ENCODE measurements around the gene FBP2.

FBP2 gene

DNA sequence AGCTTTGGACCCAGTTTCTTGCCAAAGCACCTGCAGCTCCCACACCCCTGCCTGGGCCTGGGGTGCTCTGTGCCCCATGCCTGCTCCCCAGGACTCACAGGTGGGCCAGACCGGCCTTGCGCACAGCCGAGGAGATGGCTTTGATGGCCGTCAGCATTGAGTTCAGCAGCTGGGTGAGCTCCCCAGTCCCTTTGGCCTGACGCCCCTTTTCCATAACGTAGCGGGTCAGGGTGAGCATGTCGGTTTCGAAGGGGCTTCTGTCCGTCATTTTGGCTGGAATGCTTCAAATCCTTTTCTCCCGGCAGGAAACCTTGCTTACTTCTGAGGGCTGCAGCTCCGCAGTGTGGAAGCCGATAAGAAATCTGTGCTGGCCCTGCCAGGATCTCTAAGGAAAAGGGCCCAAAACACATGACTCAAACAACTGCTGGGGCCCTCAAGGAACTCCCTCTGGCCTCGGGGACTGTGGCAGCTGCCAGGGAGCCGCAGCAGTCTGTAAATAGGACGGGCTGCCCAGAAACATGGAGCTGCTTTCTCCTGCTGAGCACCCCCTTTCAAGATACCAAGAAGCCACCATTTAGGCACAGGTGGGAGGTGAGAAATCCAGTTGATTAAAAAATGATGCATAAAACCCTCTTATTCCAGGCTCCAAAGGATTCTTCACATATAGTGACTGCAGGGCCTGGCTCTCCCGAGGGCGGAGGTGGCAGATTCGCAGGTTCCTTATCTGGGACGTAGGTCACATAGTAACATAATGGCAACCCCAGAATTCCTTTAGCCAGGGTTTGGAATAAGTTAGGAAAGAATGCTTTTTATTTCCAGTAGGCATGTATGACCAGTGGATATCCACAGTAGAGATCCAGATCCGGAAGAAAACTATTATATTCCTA lies at the start of gene FBP2:
FBP2 (minus strand) TSS at position 366 of the 887 bp plus-strand sequence; CDS start at position 268, 98 bp downstream.
- DNase-seq (ENCODE audit: low read depth) = no peak

DNA sequence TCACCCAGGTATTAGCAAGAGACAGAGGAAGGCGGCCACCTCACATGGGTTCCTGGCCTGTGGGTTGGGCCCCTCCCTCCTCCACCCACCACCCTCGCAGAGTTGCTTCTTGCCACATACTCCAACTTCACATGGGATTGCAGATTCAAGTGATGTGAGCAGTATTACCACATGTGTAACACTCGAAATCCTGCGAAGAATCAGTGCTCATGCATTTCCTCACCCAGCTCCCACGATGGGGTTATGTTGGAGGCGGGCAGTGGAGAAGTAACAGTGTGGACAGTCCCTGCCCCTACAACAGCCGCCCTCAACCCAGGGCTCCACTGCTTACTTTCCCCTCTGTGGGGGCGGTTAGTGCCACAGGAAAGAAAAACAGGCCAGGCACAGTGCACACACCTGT lies 49.6 kb upstream of the FBP2 start:
- DNase-seq (ENCODE audit: low read depth) = no peak

DNA sequence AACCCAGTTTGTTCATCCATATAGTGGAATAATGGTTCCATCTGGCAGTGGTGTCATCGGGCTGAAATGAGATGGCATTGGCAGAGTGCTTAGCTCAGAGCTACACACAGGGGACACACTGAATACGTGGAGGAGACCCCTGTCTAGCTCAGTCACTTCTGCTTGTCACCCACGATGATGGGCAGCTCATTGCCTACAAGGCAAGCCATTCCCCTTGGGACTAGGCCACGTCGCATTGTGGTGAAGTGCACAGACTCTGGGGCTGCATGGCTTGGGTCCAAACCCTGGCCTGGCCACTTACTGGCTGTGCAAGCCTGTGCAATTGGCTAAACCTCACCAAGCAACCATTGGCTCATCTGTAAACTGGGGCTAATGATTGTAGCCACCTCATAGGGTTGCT lies 48.9 kb upstream of the FBP2 start:
- DNase-seq (ENCODE audit: low read depth) = no peak

DNA sequence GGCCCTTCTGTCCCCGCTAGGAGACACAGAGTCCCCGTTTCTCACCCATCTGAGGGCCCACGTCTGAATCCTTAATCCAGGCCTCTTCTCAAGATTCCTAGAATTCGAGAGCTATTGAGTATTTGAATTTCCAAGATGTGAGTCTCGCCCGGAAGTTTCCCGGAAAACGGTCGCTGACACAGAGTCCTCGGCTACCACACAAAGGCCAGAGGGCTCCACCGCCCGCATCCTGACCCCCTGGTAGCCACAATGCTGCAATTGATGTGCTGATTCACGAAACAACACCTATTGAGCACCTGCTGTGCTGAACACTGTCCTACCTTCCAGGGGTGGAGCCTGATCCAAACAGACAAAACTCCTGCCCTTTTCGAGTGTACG lies 46.4 kb upstream of the FBP2 start:
- no peak for DNase-seq (ENCODE audit: low read depth)

DNA sequence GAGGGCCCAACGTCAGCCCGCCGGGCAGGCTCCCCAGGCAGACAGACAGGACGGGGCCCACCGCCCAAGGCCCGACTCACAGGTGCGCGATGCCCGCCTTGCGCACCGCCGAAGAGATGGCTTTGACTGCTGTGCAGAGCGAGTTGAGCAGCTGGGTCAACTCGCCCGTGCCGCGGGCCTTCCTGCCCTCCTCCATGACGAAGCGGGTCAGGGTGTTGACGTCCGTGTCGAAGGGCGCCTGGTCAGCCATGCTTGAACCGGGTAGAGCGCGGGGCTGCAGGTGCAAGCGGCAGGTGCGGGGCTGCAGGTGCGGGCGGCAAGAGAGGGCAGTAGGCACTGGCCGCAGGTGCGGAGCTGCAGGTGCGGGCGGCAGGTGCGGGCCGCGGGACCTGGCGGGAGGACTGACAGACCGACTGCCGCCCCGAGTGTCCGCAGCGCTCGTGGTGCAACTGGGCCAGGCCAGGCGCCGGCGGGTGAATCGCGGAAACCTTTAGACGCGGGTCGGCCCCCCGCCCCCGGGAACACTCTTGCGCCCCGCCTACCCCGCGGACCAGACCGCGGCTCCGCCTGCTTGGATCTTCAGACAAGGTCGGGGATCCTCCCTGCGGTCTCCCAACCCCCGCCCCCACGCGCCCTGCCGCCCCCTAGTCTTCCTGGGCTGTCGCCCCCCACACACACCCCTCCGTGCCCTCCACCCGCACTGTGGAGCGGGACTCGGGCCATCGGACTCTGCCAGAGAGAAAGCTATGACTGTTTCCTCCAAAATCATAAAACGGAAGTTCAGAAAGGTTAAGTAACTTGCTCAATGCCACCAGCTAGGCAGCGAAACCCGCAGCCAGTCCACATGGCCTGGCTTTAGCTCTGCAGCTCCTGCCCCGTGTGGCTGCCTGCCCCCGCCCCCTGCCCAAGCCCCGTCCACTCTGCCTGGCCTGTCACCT lies 45.7 kb upstream of the FBP2 start, which contains the start of gene FBP1:
FBP1 (minus strand) TSS at position 458 of the 938 bp plus-strand sequence; CDS start at position 250, 208 bp downstream.
- no peak for DNase-seq (ENCODE audit: low read depth)

DNA sequence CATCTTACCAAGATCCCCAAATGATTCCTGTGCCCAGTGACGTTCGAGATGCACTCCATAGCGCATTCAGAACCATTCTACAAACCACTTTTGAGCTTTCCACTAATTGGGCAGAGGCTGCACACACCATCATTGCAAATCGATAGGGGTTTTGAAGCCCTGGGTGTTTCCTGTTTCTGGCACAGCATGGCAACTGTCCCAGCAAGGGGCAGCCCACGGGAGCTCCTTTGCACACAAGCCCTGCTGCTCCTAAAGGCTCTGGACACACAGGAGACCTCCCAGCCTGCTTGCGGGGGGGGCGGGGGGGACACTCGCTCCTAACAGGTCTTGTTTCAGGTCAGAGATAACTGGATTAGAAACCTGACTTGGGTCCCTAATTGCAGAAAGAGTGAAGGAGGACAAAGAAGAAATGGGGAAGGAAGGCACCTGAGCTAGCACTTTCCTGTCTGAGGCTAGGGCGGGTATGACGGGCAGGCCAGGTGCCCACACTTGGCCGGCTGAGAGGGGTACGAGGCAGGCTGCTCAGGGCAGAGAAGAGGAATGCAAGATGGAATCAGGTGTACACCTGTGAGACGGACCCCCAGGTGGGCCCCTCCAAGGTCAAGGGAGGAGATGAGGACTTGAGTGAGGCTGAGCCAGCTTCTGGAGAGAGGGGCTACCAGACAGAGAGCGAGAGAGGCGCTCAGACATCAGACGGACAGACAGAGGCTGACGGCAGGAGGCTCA lies 44.9 kb upstream of the FBP2 start:
- no peak for DNase-seq (ENCODE audit: low read depth)

DNA sequence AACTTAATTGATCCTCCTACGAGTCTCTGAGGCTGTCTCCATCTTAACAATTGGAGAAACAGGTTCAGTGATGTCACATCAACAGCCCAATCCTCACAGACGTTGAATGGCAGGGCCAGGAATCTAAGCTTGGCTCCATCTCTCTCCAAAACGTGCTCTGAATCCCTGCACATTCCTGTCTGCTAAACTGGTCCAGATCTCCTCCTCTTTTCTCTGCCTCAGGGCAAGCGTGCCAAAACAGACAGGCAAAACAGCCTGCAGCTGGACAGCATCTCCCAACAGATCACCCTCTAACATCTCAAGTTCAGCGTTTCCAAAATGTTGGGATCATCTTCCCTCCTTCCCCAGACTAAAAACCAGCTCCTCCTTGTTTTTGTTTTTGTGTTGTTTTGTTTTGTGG lies 39.1 kb upstream of the FBP2 start:
- DNase-seq (ENCODE audit: low read depth) = no peak

DNA sequence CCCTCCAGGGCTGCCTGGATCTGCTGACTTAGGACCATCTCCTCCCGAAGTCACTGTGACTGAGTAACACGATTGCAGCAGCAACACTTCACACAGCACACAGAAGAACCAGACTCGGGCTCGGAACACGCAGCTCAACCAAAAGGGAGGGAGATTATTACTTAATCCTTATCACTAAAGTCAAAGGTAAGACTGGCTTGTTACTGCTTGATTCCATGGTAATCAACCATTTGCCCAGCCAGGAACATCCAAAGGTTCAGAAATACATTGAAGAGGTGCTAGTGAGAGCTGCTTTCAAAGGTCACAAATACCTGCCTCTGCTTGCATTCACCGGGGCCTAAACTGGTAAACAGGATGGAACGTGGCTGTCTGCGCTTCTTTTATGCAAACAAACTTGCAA lies 38.0 kb upstream of the FBP2 start:
- DNase-seq (ENCODE audit: low read depth) = no peak

DNA sequence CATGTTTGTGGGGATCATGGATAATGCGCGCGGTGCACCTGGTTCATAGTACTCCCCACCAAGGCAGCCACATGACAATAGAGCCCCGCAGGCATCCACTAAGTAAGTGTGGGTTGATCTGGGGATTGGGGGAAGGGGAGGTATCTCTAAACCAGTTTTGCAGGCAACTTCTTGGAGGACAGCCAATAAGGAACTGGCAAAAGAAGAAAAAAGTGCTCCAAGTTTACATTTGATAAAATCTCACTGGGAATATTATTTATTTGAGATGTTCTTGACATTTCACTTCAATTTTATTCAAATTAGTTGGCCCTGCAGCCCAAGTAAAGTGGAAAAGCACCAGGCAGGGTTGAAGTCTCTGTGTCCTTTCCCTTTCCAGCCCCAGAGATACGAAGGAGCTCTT lies 37.2 kb upstream of the FBP2 start:
- no peak for DNase-seq (ENCODE audit: low read depth)

DNA sequence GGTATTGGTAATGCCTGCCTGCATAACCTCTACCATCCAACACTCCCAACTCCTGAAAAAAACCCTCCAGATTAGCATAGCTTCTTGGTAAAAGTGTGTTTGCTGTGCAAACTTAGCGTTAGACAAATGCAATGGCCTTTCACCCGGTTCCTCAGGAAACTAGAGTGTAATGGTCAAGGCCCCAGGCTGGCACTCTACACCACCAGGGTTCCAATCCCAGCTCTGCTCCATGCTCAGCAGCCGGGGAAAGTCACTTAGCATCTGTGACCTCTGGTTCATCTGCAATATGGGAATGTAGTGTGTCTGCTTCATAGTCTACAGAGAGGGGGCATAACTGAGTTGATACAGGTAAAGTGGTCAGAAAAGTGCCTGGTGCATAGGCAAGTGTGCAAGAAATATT lies 36.7 kb upstream of the FBP2 start:
- DNase-seq (ENCODE audit: low read depth) = no peak

DNA sequence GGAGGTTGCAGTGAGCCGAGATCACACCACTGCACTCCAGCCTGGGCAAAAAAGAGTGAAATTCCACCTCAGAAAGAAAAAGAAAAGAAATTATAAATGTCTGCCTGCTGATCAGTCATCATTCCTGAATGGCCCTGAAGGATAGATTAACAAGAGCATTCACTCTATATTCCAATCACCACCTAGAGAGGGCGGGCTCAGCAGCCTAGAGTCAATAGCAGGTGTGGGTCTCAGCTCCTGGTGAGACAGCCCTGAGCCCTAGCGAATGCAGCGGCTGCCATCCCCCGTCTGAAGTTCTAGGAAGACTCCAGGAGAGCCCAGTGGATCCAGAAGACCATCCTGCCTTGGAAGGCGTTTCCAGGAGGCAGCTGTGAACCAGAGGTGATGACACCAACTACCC lies 33.7 kb upstream of the FBP2 start:
- DNase-seq (ENCODE audit: low read depth) = no peak

DNA sequence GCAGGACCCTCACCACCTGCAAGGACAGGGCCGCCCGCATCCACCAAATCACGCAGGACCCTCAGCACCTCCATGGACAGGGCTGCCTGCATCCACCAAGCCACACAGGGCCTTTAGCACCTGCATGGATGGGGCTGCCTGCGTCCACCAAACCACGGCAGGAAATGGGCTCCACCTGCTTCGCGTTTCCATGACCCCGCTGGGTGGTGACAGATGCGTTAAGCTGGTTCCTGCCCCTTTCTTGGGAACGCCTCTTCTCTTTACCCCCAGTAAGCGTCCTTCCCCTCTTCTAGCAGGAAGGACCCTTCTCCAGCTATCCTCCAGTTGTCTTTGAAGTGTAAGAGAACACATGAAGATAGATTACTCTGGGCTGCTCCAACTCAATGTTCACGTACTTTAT lies 32.2 kb upstream of the FBP2 start:
- no peak for DNase-seq (ENCODE audit: low read depth)

DNA sequence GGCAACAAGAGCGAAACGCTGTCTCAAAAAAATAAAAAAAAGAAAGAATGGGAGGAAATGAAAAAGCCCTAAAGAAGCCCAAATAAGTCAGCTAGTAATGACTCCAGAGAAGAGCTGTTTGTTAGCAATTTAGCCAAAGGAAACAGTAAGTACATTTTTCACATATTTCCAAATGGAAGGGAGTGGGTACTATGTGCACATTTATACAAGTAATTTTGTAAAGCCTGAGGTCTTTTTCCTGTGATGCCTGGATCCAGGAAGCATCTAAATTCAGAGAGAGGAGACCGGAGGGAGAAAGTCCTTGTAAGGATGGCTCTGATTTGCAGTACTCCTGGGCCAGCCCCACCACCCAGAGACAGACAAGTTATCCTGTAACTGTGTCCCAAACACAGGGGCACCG lies 31.0 kb upstream of the FBP2 start:
- no peak for DNase-seq (ENCODE audit: low read depth)

DNA sequence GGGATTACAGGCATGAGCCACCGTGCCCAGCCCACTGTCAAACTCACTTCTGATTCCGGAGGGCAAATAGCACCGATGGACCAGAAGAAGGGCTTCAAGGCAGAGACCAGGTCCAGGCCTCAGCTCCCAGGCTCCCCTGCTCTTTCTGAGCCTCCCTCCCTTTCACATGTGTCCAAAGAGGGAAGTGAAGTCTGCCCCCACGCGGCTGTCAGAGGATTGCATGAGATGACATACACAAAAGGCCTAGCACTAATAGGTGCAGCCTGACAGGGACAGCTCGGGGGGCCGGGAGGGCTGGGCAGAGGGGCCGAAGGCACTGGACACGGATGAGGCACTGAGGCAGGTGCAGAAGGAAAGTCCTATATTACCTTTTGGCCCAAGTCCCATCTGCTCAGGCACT lies 29.6 kb upstream of the FBP2 start:
- DNase-seq (ENCODE audit: low read depth) = no peak

DNA sequence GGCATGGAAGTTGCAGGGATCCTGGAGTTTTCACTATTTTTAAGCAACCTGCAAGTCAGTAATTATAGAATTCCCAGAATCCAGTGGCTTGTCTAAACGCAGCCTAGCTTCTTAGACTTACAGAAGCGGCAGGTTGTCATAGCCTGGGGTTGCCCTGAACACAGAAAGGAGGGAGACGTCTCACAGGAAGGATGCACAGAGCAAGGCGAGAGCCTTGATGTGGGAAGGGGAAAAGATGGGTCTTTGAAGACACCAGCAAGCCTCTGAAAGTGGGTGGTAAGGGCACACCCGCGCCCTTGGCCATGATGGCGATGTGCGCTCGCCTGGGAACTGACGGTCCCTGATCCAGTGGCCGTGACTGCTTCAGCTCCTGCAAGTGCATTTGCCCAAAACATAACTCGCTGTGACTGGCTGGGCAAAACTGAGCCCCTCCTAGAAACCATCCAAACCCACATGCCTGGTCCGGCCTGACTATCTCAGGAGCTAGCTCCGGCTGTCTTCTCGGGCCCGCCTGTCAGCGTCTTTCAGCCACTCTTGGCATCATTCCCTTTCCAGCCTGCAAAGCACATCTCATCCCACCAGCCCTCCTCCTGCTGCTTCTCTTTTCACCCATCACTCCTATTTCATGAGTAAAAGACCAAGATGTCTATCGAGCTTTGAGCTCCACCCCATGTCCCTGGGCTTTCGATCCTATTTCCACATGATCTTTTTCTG lies 28.6 kb upstream of the FBP2 start:
- no peak for DNase-seq (ENCODE audit: low read depth)

DNA sequence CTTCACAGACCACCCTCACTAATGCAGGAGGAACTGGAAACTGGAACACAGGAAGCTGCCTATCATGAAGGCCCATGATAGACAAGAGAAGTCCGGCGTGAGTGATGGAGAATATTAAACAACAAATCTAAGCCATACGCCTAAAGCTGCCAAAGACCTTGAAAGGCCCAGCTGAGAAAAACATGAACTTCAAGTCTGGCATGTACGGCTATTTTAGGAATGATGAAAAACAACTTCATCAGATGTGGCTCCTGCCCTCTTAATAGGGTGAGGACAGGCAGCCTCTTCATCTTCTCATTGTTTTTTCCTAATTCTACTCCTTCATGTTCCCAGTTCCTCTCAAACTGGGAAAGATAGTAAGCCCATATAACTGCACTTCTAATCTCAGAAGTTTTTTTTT lies 25.4 kb upstream of the FBP2 start:
- no peak for DNase-seq (ENCODE audit: low read depth)

DNA sequence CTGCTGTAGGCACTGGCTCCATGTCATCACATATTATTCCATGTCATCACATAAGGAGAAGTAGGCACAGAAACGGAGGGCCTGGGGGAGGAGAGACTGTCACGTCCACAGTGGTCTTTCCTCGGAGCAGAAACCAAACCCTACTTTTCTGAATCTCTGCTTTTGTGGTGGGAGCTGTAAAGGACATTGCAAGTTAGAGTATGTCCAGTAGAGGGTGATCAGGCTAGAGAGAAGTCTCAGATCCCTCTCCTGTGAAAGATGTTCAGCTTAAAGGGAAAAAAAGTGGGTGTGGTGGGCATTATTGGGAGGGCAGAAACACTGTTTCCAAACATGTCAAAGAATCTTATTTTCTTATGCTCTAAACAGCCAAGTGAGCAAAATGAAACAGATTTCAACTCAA lies 19.4 kb upstream of the FBP2 start:
- no peak for DNase-seq (ENCODE audit: low read depth)

DNA sequence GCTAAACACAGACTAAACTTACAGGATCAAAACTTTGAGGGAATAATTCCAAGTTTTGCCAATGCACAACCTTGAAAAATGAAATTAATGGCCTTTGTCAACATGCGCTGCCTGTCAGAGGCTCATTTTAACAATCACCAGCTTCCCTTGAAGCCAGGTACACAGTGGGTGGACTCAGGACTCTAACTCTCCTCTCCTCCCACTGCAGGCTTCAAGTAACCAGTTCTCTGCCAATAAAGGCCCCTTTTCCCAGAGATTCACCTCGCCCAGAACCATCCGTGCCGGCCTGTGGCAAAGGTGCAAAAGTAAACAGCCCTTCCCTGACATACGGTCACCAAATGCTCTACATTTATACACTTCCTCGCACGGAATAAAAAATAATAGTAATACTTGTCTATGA lies 18.4 kb upstream of the FBP2 start:
- no peak for DNase-seq (ENCODE audit: low read depth)

DNA sequence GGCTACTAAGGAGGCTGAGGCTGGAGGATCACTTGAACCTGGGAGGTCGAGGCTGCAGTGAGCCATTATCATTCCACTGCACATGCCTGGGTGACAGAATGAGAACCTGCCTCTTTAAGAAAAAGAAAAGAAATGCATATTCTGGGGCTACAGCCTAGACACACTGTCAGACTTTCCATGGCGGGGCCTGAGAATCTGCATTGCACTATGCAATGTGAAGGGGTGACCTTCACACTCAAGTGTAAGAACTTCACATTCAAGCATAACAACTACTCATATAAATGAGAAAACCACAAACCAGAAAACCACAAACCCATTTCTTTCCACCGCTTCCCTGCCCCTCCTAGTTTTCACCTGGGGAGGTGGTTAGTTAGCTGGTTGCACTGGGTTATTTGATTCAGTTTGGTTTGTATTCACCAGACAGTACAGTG lies 18.0 kb upstream of the FBP2 start:
- no peak for DNase-seq (ENCODE audit: low read depth)

DNA sequence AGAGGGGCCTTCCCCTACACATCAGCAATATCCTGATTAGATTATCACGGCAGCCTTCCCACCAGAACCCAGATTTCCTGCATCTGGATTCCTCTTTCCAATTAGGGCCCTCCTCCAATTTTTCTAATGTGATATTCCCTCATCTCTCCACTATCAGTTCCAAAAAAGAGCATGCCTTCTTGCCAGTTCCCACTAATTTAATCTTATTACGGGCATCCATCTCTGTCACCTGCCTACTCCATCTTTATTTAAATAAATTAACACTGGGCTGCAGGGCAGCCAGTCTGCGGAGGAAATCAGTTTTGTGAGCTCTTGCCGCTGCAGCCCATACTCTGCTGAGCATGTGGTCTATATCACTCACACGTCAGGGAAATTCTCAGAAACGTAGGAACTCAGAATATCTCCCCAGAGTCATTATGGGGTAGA lies 16.6 kb upstream of the FBP2 start:
- no peak for DNase-seq (ENCODE audit: low read depth)

DNA sequence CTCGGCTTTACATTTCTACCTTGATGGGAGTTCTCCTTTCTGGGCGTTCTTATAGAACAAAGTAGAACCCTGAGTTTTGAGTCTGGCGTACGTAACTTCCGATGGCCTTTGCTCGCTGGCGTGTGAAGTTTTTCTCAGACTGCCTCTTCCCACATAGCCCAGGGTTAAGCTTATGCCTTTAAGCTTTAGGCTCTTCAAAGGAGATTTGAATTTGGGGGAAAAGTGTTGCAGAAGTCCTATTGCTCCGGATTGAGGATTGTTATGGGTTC lies 13.7 kb upstream of the FBP2 start:
- no peak for DNase-seq (ENCODE audit: low read depth)

All from fibroblast of the conjunctiva (primary cell).